H1 (cell line): ENCODE measurements around the gene L3MBTL4. TPM values are rescaled to one million over a fixed set of nuclear protein-coding genes. Genes with fewer than 3 reads are reported as not detected.

Source experiments
- CTCF ChIA-PET: fragments of 300-600 bp; sonication (Branson Sonifier 250); formaldehyde crosslinking; loops from one replicate; lab custom pipeline; 2021; ENCODE audit not compliant: partially characterized antibody; lab: Charles Lee
- POLR2A ChIA-PET: fragments of 300-600 bp; sonication (Branson Sonifier 250); formaldehyde crosslinking; loops from one replicate; lab custom pipeline; 2021; ENCODE audit warnings: inconsistent platforms; ENCODE audit not compliant: partially characterized antibody; lab: Charles Lee
- DNase-seq, 2 experiments: peaks; one replicate each; pipeline versions ENCODE4 v3.0.0 to v3.0.0-alpha.2; 2010 to 2022; ENCODE audit warnings: low spot score in 2 of 2, low read depth in 1 of 2, mixed read lengths in 1 of 2
- FAIRE-seq: peaks from 2 replicates; lab custom pipeline; 2011; peaks lifted over from hg19 to GRCh38; lab: Jason Lieb, UNC
- H2AFZ ChIP-seq: 2 replicates; pipeline ENCODE4 v1.8.1; 2012; ENCODE audit warnings: low read length, inconsistent platforms
- H2AK5ac ChIP-seq: 2 replicates; pipeline ENCODE4 v1.6.1; 2013; ENCODE audit warnings: low read depth, low read length
- H2BK120ac ChIP-seq: replicated peaks from 2 replicates; pipeline ENCODE3; 2013; ENCODE audit warnings: low read depth, low read length, inconsistent platforms
- H2BK12ac ChIP-seq: 2 replicates; pipeline ENCODE4 v1.6.1; 2013; ENCODE audit warnings: low read depth, low read length
- H2BK15ac ChIP-seq: 2 replicates; pipeline ENCODE4 v1.6.1; 2013; ENCODE audit warnings: low read length
- H2BK20ac ChIP-seq: 2 replicates; pipeline ENCODE4 v1.6.1; 2013; ENCODE audit warnings: low read length
- H2BK5ac ChIP-seq: 2 replicates; pipeline ENCODE4 v1.6.1; 2013; ENCODE audit warnings: low read depth, low read length
- H3K14ac ChIP-seq: 2 replicates; pipeline ENCODE4 v1.6.1; 2013; ENCODE audit warnings: inconsistent platforms; ENCODE audit not compliant: insufficient read length
- H3K18ac ChIP-seq: 2 replicates; pipeline ENCODE4 v1.6.1; 2013; ENCODE audit warnings: low read length; ENCODE audit errors: extremely low read depth
- H3K23ac ChIP-seq: 2 replicates; pipeline ENCODE4 v1.6.1; 2013; ENCODE audit warnings: inconsistent platforms; ENCODE audit not compliant: insufficient read length
- H3K23me2 ChIP-seq: 2 replicates; pipeline ENCODE4 v1.6.1; 2013; ENCODE audit warnings: low read depth, low read length
- H3K27ac ChIP-seq: 2 replicates; pipeline ENCODE4 v1.6.1; 2011; ENCODE audit warnings: low read depth, low read length, inconsistent platforms
- H3K27me3 ChIP-seq, 4 experiments: replicated peaks in 1 of 4; 1 replicate in 1 of 4; 2 replicates in 3 of 4; pipeline versions ENCODE4 v1.6.1 to v1.8.1; 2011 to 2013; ENCODE audit warnings: low read length in 3 of 4, mild to moderate bottlenecking in 3 of 4, inconsistent platforms in 2 of 4, mixed read lengths in 2 of 4, moderate library complexity in 1 of 4; ENCODE audit not compliant: control insufficient read depth in 3 of 4, insufficient read depth in 3 of 4; ENCODE audit errors: extremely low read depth in 1 of 4
- H3K36me3 ChIP-seq, 4 experiments: 2 replicates each; pipeline versions ENCODE4 v1.6.1 to v1.8.1; 2011 to 2013; ENCODE audit warnings: mild to moderate bottlenecking in 4 of 4, low read length in 3 of 4, moderate library complexity in 2 of 4, control low read depth in 1 of 4, inconsistent platforms in 1 of 4; ENCODE audit not compliant: insufficient read depth in 4 of 4, control insufficient read depth in 2 of 4
- H3K4ac ChIP-seq: replicated peaks from 2 replicates; pipeline ENCODE3; 2013; ENCODE audit warnings: low read length, low read depth, mixed read lengths, inconsistent platforms; ENCODE audit not compliant: insufficient read length
- H3K4me1 ChIP-seq, 4 experiments: replicated peaks in 1 of 4; 1 replicate in 1 of 4; 2 replicates in 3 of 4; pipeline versions ENCODE4 v1.6.1 to v1.8.1; 2011 to 2013; ENCODE audit warnings: low read length in 3 of 4, inconsistent platforms in 2 of 4, mixed read lengths in 1 of 4; ENCODE audit not compliant: insufficient read depth in 4 of 4, control insufficient read depth in 3 of 4
- H3K4me2 ChIP-seq, 2 experiments: 2 replicates each; pipeline versions ENCODE4 v1.6.1 to v1.8.1; 2011 to 2013; ENCODE audit warnings: low read depth in 2 of 2, low read length in 2 of 2, control low read depth in 1 of 2, inconsistent platforms in 1 of 2, mild to moderate bottlenecking in 1 of 2; ENCODE audit not compliant: insufficient read depth in 1 of 2
- H3K4me3 ChIP-seq, 4 experiments: fragments of 200-600, 300-600 bp in 1 of 4; sonication (generic), shearing (Covaris generic), sonication (Bioruptor Twin) in 1 of 4; 2 replicates each; pipeline versions ENCODE4 v1.5.1 to v1.8.1; 2011 to 2016; ENCODE audit warnings: low read length in 4 of 4, low read depth in 3 of 4, control low read depth in 2 of 4, inconsistent platforms in 2 of 4, mild to moderate bottlenecking in 2 of 4, mixed read lengths in 1 of 4, moderate library complexity in 1 of 4; ENCODE audit not compliant: insufficient read depth in 2 of 4; ENCODE audit errors: extremely low read depth in 1 of 4
- H3K56ac ChIP-seq: replicated peaks from 2 replicates; pipeline ENCODE3; 2013; ENCODE audit warnings: low read depth, mild to moderate bottlenecking, mixed read lengths, low read length, inconsistent platforms; ENCODE audit not compliant: insufficient read length
- H3K79me1 ChIP-seq: 2 replicates; pipeline ENCODE4 v1.6.1; 2013; ENCODE audit warnings: low read depth, low read length, control low read depth
- H3K79me2 ChIP-seq, 2 experiments: 2 replicates each; pipeline versions ENCODE4 v1.6.1 to v1.8.1; 2012 to 2013; ENCODE audit warnings: low read length in 2 of 2, mild to moderate bottlenecking in 2 of 2, inconsistent platforms in 1 of 2; ENCODE audit not compliant: insufficient read depth in 2 of 2, control insufficient read depth in 1 of 2
- H3K9ac ChIP-seq, 4 experiments: replicated peaks in 1 of 4; 1 replicate in 1 of 4; 2 replicates in 3 of 4; pipeline versions ENCODE4 v1.6.1 to v1.8.1; 2011 to 2013; ENCODE audit warnings: low read depth in 3 of 4, low read length in 3 of 4, control low read depth in 2 of 4, mild to moderate bottlenecking in 2 of 4, moderate library complexity in 2 of 4, inconsistent platforms in 1 of 4; ENCODE audit errors: extremely low read depth in 1 of 4
- H3K9me3 ChIP-seq, 2 experiments: 2 replicates each; pipeline versions ENCODE4 v1.6.1 to v1.8.1; 2012 to 2013; ENCODE audit warnings: mild to moderate bottlenecking in 2 of 2, moderate library complexity in 2 of 2, control low read depth in 1 of 2, inconsistent platforms in 1 of 2, low read depth in 1 of 2, low read length in 1 of 2, mixed read lengths in 1 of 2; ENCODE audit not compliant: insufficient read depth in 2 of 2
- H4K20me1 ChIP-seq, 2 experiments: replicated peaks in 1 of 2; 2 replicates each; pipeline versions ENCODE3 to v1.8.1; 2011 to 2013; ENCODE audit warnings: inconsistent platforms in 2 of 2, low read length in 2 of 2, mild to moderate bottlenecking in 1 of 2; ENCODE audit not compliant: insufficient read depth in 2 of 2, control insufficient read depth in 1 of 2
- H4K5ac ChIP-seq: 2 replicates; pipeline ENCODE4 v1.6.1; 2013; ENCODE audit warnings: low read length, low read depth, mixed read lengths, inconsistent platforms; ENCODE audit not compliant: insufficient read length
- H4K8ac ChIP-seq: 2 replicates; pipeline ENCODE4 v1.8.0; 2013; ENCODE audit warnings: mild to moderate bottlenecking, moderate library complexity, low read length, inconsistent platforms; ENCODE audit not compliant: insufficient read depth; ENCODE audit errors: extremely low read depth
- H4K91ac ChIP-seq: replicated peaks from 2 replicates; pipeline ENCODE3; 2013; ENCODE audit warnings: low read length, mixed read lengths, inconsistent platforms; ENCODE audit not compliant: insufficient read length
- BACH1 ChIP-seq: IDR thresholded peaks from 2 replicates; pipeline ENCODE4 v1.6.1; 2012; ENCODE audit warnings: low read length, improper control_type of control experiment
- CTBP2 ChIP-seq: IDR thresholded peaks from 2 replicates; pipeline ENCODE4 v1.7.0; 2011; ENCODE audit warnings: borderline replicate concordance, mild to moderate bottlenecking, moderate library complexity, mixed read lengths, low read length; ENCODE audit not compliant: insufficient read depth, insufficient read length
- POU5F1 ChIP-seq: IDR thresholded peaks from 2 replicates; pipeline ENCODE4 v1.6.1; 2011; ENCODE audit warnings: low read depth, mild to moderate bottlenecking, low read length, moderate library complexity
- SIRT6 ChIP-seq: IDR thresholded peaks from one replicate; pipeline ENCODE4 v1.7.1; 2012; ENCODE audit warnings: low read length, inconsistent platforms
- SP1 ChIP-seq: IDR thresholded peaks from 2 replicates; pipeline ENCODE4 v1.6.1; 2011; ENCODE audit warnings: low read depth, low read length
- WGBS, 2 experiments: shearing (Covaris generic) in 1 of 2; methylation state at CpG; one replicate each; pipeline versions ENCODE4 v1.1.6 to v1.1.7; 2013 to 2015; ENCODE audit warnings: low lambda C conversion rate in 2 of 2, mixed read lengths in 2 of 2, inconsistent platforms in 1 of 2, low coverage in 1 of 2, missing lambda C conversion rate in 1 of 2; ENCODE audit not compliant: insufficient replicate concordance in 2 of 2, insufficient coverage in 1 of 2, insufficient read length in 1 of 2; ENCODE audit errors: extremely low coverage in 1 of 2, missing lambda C conversion rate in 1 of 2; 5-methylcytosine and 5-hydroxymethylcytosine counted together
- polyA plus RNA-seq, 7 experiments: library from polyadenylated mRNA; depleted of rRNA in 3 of 7; stranded (reverse) in 5 of 7; unstranded in 2 of 7; fragments of >200 nt in 5 of 7; fragments of 200-250 nt in 2 of 7; gene quantifications; 1 replicate in 5 of 7; 2 replicates in 1 of 7; 4 replicates in 1 of 7; pipeline versions ENCODE4 v1.2.1 to v1.2.3, GENCODE V29; 2011 to 2013; ENCODE audit warnings: missing spikeins in 2 of 7, mixed read lengths in 2 of 7
- total RNA-seq: library from RNA; stranded (reverse); fragmentation: NEBNext Ultra II Directional; extraction: Animal tissue kit (Norgen Biotek cat#: 25700); gene quantifications from 2 replicates; pipeline ENCODE4 v1.2.1, GENCODE V29; 2021

The L3MBTL4 gene
- total and polyA plus RNA-seq, 2 of the 8 experiments (the other 6 are each of a cell fraction or from before 2014, with no cell fraction given), result 1.0 to 2.1 TPM

GRCh38 chr18:6058941-6059340 is 355.8 kb downstream of the L3MBTL4 start:
- Histone ChIP-seq H2BK120ac (no peak overlapping the region), H2BK5ac (no peak overlapping the region), H3K9me3 (no peaks in the 10 kb centered on the region), H2BK20ac (no peak overlapping the region), H3K4ac (no peak overlapping the region), H2AK5ac (no peak overlapping the region), H3K4me2 (no peak overlapping the region), H3K4me3 (no peak overlapping the region), H3K27ac (no peak overlapping the region), H2BK12ac (no peak overlapping the region), H4K91ac (no peak overlapping the region), H3K79me2 (no peaks in the 10 kb centered on the region), H3K23me2 (peaks cover 2% of the 10 kb centered on the region), H3K27me3 (no peaks in the 10 kb centered on the region), H3K56ac (no peak overlapping the region), H4K8ac (no peak overlapping the region), H2AFZ (no peak overlapping the region), H3K14ac (no peak overlapping the region), H4K20me1 (no peaks in the 10 kb centered on the region), H4K5ac (no peak overlapping the region), H3K36me3 (no peaks in the 10 kb centered on the region), H3K9ac (no peak overlapping the region), H3K23ac (no peak overlapping the region), H3K79me1 (no peaks in the 10 kb centered on the region), H3K4me1 (peaks cover 4 to 12% (median 7%) of the 10 kb centered on the region in 4 experiments; a peak in 6 of 7 replicates), H3K18ac (no peak overlapping the region), H2BK15ac (no peak overlapping the region)
- FAIRE-seq, result no peak
- CTCF ChIA-PET, result no interaction called here
- POLR2A ChIA-PET, result no interaction called here
- DNase-seq, result no peak
- 80% methylated on average over 6 of the region's 6 CpGs; no CpG with 5 or more reads in 1 of the 2 experiments for WGBS, 2 experiments
- TF ChIP-seq POU5F1 (no peak), CTBP2 (no peak), BACH1 (no peak), SP1 (no peak), SIRT6 (no peak)
